GM06990 (cell line): ENCODE measurements around the gene SYNE4.

Experiments used
- DNase-seq: peaks from one replicate; pipeline ENCODE4 v3.0.0-alpha.2; 2011; ENCODE audit not compliant: insufficient read length; ENCODE audit errors: extremely low read depth
- H3K27me3 ChIP-seq: replicated peaks from 2 replicates; pipeline ENCODE4 v1.6.0; 2011; ENCODE audit warnings: low read length; ENCODE audit not compliant: control insufficient read depth, insufficient read depth
- H3K36me3 ChIP-seq: 2 replicates; pipeline ENCODE4 v1.5.1; 2011; ENCODE audit warnings: low read length; ENCODE audit not compliant: control insufficient read depth, insufficient read depth
- H3K4me3 ChIP-seq: replicated peaks from 2 replicates; pipeline ENCODE4 v1.5.1; 2011; ENCODE audit warnings: low read depth, mild to moderate bottlenecking, control low read depth, low read length
- TF ChIP-seq, protein P1 (sequence below): IDR thresholded peaks from 2 replicates; pipeline ENCODE4 v1.5.1; 2011; ENCODE audit warnings: low read length, control low read depth, mild to moderate bottlenecking, inconsistent platforms; ENCODE audit not compliant: insufficient read depth, poor library complexity, severe bottlenecking

The SYNE4 gene

GRCh38 chr19:35966771-35967170, 41.8 kb downstream of the SYNE4 start:
- TF ChIP-seq, protein P1, sequence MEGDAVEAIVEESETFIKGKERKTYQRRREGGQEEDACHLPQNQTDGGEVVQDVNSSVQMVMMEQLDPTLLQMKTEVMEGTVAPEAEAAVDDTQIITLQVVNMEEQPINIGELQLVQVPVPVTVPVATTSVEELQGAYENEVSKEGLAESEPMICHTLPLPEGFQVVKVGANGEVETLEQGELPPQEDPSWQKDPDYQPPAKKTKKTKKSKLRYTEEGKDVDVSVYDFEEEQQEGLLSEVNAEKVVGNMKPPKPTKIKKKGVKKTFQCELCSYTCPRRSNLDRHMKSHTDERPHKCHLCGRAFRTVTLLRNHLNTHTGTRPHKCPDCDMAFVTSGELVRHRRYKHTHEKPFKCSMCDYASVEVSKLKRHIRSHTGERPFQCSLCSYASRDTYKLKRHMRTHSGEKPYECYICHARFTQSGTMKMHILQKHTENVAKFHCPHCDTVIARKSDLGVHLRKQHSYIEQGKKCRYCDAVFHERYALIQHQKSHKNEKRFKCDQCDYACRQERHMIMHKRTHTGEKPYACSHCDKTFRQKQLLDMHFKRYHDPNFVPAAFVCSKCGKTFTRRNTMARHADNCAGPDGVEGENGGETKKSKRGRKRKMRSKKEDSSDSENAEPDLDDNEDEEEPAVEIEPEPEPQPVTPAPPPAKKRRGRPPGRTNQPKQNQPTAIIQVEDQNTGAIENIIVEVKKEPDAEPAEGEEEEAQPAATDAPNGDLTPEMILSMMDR: no peak
- Histone ChIP-seq H3K27me3 (no peaks in the 10 kb centered on the region; the same call in 1 of the 2 replicates), H3K4me3 (no peak overlapping the region), H3K36me3 (no peaks in the 10 kb centered on the region)
- no peak for DNase-seq

GRCh38 chr19:35963514-35963913, 45.1 kb downstream of the SYNE4 start:
- TF ChIP-seq, protein P1: no peak
- DNase-seq: no peak
- H3K4me3 ChIP-seq: no peak overlapping the region
- no peaks in the 10 kb centered on the region for H3K36me3 ChIP-seq
- H3K27me3 ChIP-seq: no peaks in the 10 kb centered on the region; the same call in none of the 2 replicates

DNA sequence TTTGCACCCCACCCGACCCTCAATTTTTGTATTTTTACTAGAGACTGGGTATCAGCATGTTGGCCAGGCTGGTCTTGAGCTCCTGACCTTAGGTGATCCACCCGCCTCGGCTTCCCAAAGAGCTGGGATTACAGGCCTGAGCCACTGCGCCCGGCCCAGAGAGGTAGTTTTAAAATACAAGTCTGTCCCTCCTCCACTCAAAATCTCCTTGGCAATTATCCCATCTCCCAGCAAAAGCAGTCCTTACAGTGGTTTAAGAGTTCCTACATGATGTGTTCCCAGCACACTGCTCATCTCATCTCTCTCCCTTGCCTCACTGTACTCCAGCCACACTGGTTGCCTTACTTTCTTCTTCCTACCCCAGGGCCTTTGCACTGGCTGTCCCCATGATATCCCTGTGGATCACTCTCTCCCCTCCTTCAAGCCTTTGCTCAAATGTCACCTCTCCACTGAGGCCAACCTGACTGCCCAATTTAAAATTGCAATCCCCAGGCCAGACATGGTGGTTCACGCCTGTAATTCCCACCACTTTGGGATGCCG, 48.1 kb downstream of the SYNE4 start:
- H3K4me3 ChIP-seq: no peak overlapping the region
- no peak for DNase-seq
- no peaks in the 10 kb centered on the region for H3K36me3 ChIP-seq
- TF ChIP-seq, protein P1: no peak
- no peaks in the 10 kb centered on the region; the same call in 1 of the 2 replicates for H3K27me3 ChIP-seq

DNA sequence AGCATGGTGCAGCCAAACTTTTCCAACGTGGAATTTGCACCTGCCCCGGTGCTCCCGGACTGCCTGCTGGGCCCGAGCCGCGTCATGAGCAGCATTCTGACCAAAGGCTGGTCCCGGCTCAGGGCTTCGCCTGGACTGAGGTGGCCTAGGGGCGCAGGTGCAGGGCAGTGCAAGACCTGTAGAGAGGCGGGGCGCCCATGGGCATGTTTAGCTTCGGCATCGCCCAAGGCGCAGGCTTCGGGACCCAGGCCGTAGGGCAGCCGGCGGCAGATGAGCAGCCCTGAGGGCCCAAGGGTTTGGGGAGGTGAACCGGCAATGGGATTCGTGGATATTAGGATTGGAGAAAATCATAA, 48.7 kb downstream of the SYNE4 start:
- H3K36me3 ChIP-seq: no peaks in the 10 kb centered on the region
- no peak overlapping the region for H3K4me3 ChIP-seq
- H3K27me3 ChIP-seq: no peaks in the 10 kb centered on the region; the same call in 1 of the 2 replicates
- TF ChIP-seq, protein P1: no peak
- DNase-seq: no peak

DNA sequence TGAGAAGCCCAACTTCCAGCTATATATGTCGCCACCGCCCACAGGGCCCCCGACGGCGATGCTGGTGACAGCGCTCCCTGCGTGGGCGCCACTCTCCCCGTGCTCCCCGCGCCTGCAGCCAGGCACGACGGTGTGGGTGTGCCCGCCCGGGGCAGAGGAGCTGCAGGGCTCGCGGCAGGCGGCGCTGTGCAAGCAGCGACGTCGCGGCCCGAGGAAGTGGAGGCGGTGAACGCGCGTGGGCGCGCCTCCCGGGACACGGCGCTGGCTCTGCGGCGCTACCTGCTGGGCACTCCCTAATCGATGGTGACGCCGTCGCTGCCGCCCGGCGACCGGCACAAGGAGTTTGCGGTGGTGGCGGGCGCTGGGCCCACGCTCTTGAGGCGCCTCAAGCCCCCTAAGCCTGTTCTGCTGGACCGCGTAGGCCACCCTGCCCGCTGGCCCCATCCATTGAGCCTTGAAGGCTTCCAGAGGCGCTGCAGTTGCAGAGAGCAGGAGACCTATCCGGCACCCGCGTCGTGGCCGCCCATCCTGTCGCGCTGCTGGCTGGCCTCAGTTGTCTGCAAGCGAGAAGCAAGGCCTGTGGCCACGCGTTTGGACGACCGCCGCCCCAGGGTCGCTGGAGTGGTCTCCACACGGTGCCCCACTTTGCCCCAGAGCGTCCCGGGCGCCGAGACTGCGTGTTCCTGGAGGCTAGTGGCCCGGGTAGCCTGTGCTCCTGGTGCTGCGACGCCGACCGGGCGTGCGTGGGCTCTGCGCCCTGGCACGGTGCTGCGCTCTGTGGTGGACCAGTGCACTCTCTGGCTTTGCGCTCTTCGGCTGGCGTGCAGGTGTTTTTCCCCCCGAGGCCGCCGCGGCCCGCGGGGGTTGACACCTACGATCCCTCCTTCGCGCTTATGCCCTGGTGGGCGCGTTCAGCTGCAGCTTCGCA, 49.3 kb downstream of the SYNE4 start:
- peak; percentile 64 for DNase-seq
- Histone ChIP-seq H3K36me3 (no peaks in the 10 kb centered on the region), H3K27me3 (no peaks in the 10 kb centered on the region; the same call in 1 of the 2 replicates), H3K4me3 (no peak overlapping the region)
- TF ChIP-seq, protein P1: peak; percentile 28
